Peyer's patch (tissue), 4 donors: ENCODE data around the gene MEGF9.

Experiments
- CTCF ChIP-seq, 6 experiments: fragments of 450-650 bp in 4 of 6; fragments of 200-600 bp in 2 of 6; sonication (generic) in 1 of 6; IDR thresholded peaks; one replicate each; pipeline ENCODE4 v1.5.1; 2017 to 2019; ENCODE audit warnings: antibody characterized with exemption in 6 of 6, mild to moderate bottlenecking in 3 of 6, moderate library complexity in 1 of 6
- POLR2A ChIP-seq, 2 donors: fragments of 450-650 bp; IDR thresholded peaks; one replicate each; pipeline ENCODE4 v1.5.1; 2017; ENCODE audit warnings: antibody characterized with exemption in 2 of 2, mild to moderate bottlenecking in 2 of 2, moderate library complexity in 2 of 2

DNA sequence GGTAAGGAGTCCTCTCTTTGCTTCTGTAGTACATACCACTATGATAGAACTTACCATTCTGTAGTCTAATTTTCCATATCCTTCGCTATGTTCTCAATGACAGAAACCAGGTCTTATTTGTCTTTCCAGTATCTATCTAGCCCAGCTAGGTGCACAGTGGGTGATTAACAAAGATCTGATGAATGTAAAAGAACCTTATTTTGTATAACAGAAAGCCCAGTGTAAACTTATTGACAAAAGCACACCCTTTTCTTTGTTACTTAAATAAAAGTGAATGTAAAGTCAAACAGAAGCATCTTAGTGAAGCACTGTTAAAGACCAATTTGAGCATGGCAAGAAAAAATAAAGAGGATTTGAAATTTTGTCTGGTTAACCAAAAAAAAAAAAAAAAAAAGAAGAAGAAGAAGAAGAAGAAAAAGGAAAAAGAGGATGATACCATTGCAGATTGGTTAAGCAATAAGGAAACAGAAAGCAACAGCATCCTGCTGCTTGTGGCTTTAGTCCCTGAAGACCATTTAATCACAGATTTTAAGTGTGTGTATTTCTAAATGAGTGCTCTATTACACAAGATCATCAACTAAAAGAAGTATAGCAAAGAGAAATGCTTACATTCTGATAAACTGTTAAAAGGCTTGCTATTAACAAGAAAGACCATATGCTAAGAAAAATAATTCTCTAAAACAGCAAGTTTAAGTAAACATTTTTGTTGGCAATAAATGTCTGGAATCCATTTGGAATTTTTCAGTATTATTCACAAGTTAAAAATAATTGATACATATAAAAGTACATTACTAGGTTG is 21.2 kb downstream of the MEGF9 start:
- TF ChIP-seq CTCF (IDR thresholded peaks at IDR 0.05) (no peak), POLR2A (IDR thresholded peaks at IDR 0.05) (no peak)
